Upper lobe of right lung (tissue), 1 donor: Measurements from ENCODE around the gene ADAMTS2. TPM values are rescaled to one million over a fixed set of nuclear protein-coding genes. Genes with fewer than 3 reads are reported as not detected.

Experiments
- ATAC-seq: fragments of 200-7000 bp; cut with Tn5 transposase; one replicate; pipeline ENCODE4 v1.9.1; 2020; ENCODE audit warnings: mild to moderate bottlenecking, moderate library complexity
- DNase-seq: peaks from one replicate; pipeline ENCODE4 v3.0.0-alpha.2; 2020
- H3K27ac ChIP-seq: fragments of 200-600 bp; one replicate; pipeline ENCODE4 v1.8.0; 2022
- H3K27me3 ChIP-seq: fragments of 200-600 bp; one replicate; pipeline ENCODE4 v1.8.0; 2022; ENCODE audit warnings: mild to moderate bottlenecking
- H3K36me3 ChIP-seq: fragments of 200-600 bp; one replicate; pipeline ENCODE4 v1.8.0; 2022
- H3K4me1 ChIP-seq: fragments of 200-600 bp; one replicate; pipeline ENCODE4 v1.8.0; 2022
- H3K4me3 ChIP-seq: fragments of 200-600 bp; one replicate; pipeline ENCODE4 v1.8.0; 2022; ENCODE audit warnings: mild to moderate bottlenecking
- H3K9me3 ChIP-seq: fragments of 200-600 bp; one replicate; pipeline ENCODE4 v1.8.0; 2022
- intact Hi-C: fragments of 100-400 bp; cut with DNase I; formaldehyde crosslinking; loops from one replicate; pipeline ENCODE4 v1.11.0; 2022
- total RNA-seq: library from RNA; stranded (reverse); fragmentation: NEBNext Ultra II Directional; extraction: Animal tissue kit (Norgen Biotek cat#: 25700); gene quantifications from one replicate; pipeline ENCODE4 v1.2.1, GENCODE V29; 2021
- TF ChIP-seq, protein P1 (sequence below): fragments of 200-600 bp; IDR thresholded peaks from one replicate; pipeline ENCODE4 v1.8.0; 2022; ENCODE audit warnings: antibody characterized with exemption
- donor health status: DM: no; HTN: yes; CAD: no; lungs with severe emphysema.

Gene ADAMTS2
- total RNA-seq, 1 donor from 2014 or later: 16.4 TPM

DNA sequence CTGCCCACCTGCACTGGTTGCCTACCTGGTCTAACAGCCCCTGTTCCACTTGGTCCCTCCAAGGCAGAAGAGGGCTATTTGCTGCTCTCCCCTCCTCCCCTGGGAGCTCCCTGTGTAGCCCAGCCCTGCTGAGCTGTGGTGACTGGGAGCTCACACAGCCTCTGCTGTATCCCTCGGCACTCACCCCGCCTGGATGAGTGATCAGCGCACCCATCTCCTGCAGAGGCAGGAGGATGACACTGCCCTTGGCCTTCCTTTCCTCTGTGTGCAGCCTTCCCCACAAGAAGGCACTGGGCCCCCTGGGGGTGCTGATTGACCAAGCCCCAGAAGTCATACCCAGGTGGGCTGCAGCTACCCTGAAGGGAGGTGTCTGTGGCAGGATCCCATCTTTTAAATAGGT, 134.2 kb downstream of the ADAMTS2 start:
- intact Hi-C loops: no loop called here
- H3K27me3 ChIP-seq: no peaks in the 10 kb centered on the region
- H3K4me1 ChIP-seq: no peaks in the 10 kb centered on the region
- ATAC-seq (no peak), DNase-seq (no peak)
- no peaks in the 10 kb centered on the region for H3K36me3 ChIP-seq
- H3K9me3 ChIP-seq: no peaks in the 10 kb centered on the region
- no peak overlapping the region for H3K4me3 ChIP-seq
- H3K27ac ChIP-seq: no peak overlapping the region
- TF ChIP-seq, protein P1, sequence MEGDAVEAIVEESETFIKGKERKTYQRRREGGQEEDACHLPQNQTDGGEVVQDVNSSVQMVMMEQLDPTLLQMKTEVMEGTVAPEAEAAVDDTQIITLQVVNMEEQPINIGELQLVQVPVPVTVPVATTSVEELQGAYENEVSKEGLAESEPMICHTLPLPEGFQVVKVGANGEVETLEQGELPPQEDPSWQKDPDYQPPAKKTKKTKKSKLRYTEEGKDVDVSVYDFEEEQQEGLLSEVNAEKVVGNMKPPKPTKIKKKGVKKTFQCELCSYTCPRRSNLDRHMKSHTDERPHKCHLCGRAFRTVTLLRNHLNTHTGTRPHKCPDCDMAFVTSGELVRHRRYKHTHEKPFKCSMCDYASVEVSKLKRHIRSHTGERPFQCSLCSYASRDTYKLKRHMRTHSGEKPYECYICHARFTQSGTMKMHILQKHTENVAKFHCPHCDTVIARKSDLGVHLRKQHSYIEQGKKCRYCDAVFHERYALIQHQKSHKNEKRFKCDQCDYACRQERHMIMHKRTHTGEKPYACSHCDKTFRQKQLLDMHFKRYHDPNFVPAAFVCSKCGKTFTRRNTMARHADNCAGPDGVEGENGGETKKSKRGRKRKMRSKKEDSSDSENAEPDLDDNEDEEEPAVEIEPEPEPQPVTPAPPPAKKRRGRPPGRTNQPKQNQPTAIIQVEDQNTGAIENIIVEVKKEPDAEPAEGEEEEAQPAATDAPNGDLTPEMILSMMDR: no peak

DNA sequence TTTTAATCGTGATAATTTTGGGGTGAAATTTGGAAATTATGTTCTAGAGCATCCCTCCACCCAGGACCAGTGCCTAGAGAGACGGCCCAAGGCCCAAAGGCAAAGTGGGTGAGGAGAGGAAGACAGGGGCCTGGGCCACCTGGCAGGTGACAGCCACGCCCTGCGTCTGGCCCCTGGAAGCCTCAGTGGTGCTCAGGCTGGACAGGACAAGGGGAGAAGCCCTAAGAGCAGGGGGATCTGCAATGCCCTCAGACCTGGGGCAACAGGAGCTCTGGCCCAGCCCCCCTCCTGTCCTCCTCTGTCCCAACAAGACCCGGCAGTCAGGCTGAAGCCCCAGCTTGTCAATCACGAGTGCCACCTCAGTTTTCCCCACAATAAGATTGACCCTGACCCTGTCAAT, 134.8 kb downstream of the ADAMTS2 start:
- H3K4me3 ChIP-seq: no peak overlapping the region
- intact Hi-C loops: no loop called here
- H3K27me3 ChIP-seq: no peaks in the 10 kb centered on the region
- H3K27ac ChIP-seq: no peak overlapping the region
- no peak for ATAC-seq
- no peaks in the 10 kb centered on the region for H3K36me3 ChIP-seq
- no peaks in the 10 kb centered on the region for H3K9me3 ChIP-seq
- no peaks in the 10 kb centered on the region for H3K4me1 ChIP-seq
- no peak for DNase-seq
- TF ChIP-seq, protein P1: no peak

DNA sequence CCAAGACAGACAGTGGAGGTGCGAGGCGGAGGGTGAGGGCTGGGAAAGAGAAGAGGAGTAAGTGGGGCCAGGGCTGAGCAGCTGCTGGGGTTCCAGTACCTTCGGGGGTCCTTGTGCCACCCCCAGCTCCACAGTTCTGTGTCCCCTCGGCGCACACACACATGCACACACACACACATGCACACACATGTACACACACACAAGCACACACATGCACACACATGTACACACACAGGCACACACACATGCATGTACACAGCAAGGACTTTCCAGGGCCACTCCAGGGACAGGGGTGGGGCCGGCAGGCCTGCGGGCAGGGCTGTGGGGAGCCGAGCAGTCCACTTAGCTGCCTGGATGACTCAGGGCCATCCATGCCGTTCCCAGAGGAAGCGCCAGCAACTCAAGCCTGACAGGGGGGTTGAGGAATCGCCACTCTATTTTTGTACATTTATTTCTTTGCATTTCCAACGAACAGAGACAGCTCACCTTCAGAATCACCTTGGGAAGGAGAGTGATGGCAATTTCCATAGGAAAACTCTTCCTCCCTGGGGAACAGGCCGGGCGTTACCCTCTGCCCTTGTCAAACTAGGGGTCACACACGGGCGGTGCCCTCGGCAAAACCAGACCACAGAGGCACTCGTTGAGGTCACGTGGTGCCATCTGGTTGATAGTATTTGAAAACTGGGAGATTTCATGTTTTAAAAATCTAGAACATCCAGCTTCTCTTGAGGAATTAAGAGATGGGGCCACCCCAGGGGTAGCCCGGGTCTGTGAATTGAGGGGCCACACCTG, 135.7 kb downstream of the ADAMTS2 start:
- H3K27ac ChIP-seq: no peak overlapping the region
- ATAC-seq (no peak), DNase-seq (no peak)
- no peaks in the 10 kb centered on the region for H3K36me3 ChIP-seq
- intact Hi-C loops: no loop called here
- no peaks in the 10 kb centered on the region for H3K4me1 ChIP-seq
- no peaks in the 10 kb centered on the region for H3K9me3 ChIP-seq
- no peaks in the 10 kb centered on the region for H3K27me3 ChIP-seq
- TF ChIP-seq, protein P1: no peak
- H3K4me3 ChIP-seq: no peak overlapping the region

DNA sequence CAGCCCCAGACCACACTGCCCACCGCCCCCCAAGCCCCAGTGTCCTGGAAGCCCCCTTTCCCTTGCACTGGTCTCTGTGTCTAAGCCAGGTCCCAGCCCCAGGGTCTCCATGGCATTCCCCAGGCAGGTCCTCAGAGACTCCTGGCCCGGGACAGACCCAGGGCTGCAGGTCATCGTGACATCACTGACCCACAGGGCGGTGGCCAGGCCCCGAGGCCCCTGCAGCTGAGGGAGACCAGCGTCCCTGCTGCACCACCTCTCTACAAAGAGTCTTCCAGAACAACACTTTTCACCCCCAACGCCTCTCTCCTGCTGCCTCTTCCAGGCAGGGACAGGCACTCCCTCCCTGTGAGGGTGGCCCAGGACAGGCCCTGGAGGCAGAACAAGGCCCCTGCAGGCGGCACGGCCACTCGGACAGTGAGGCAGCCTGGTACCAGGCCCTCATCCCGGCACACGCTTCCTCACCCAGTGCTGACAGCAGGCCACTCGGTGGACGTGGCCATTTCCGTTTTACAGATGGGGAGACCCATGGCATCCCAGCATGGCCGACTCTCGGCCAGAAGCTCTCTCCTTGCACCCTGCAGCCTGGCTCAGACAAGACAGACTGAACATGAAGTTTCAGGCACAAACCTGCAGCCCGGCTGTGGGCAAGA, 136.4 kb downstream of the ADAMTS2 start:
- ATAC-seq (no peak), DNase-seq (no peak)
- Histone ChIP-seq H3K36me3 (no peaks in the 10 kb centered on the region), H3K4me3 (no peak overlapping the region), H3K27me3 (no peaks in the 10 kb centered on the region), H3K27ac (no peak overlapping the region), H3K9me3 (no peaks in the 10 kb centered on the region), H3K4me1 (no peaks in the 10 kb centered on the region)
- TF ChIP-seq, protein P1: no peak
- intact Hi-C loops: no loop called here

DNA sequence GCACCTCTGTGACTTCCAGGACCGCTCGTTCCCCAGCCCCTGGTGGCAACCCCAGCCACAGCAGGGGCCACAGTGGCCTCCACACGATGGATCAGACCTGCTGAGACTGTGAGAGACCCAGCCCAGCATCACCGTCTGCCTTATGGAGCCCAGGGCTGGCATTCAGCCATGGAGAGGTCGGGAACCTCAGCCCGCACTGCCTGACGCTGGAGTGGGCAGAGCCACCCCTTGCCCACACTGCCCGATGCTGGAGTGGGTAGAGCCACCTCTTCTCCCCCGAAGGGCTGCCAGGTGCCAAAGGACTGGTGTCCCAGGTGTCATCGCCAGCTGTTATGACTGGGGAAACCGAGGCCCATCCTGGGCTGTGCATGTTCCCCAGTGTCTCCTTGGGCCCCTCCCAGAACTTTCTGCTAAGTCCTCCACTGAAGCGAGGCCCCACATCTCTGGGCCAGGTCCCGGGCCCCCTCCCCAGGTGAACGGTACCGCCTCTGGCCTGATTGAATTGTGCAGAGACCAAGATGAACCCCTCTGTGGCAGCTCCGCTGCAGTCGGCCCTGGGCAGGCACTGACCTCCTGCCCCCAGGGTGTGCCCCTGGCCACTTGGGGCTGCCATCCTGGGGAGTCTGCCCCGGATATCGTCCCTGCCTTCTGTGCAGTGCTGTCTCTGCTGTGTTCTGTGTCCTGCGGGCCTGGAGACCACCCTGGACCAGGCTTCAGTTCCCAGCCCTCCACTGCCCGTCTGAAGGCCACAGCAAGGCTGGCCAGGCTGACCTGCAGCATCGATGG, 137.1 kb downstream of the ADAMTS2 start:
- Histone ChIP-seq H3K36me3 (no peaks in the 10 kb centered on the region), H3K4me3 (no peak overlapping the region)

More for the DNA sequence above, 137.1 kb downstream of the ADAMTS2 start:
- ATAC-seq (peak; percentile 6), DNase-seq (no peak)
- TF ChIP-seq, protein P1: no peak
- intact Hi-C loops: no loop called here
- Histone ChIP-seq H3K9me3 (no peaks in the 10 kb centered on the region), H3K27me3 (no peaks in the 10 kb centered on the region), H3K4me1 (no peaks in the 10 kb centered on the region), H3K27ac (no peak overlapping the region)
